ENCODE measurements around the gene SUPT6H.
"Not testable (repeated sequence)": the region's sequence is repeated elsewhere in the genome, so short reads cannot be mapped to it uniquely, and the experiment has no call there.

Gene SUPT6H

DNA sequence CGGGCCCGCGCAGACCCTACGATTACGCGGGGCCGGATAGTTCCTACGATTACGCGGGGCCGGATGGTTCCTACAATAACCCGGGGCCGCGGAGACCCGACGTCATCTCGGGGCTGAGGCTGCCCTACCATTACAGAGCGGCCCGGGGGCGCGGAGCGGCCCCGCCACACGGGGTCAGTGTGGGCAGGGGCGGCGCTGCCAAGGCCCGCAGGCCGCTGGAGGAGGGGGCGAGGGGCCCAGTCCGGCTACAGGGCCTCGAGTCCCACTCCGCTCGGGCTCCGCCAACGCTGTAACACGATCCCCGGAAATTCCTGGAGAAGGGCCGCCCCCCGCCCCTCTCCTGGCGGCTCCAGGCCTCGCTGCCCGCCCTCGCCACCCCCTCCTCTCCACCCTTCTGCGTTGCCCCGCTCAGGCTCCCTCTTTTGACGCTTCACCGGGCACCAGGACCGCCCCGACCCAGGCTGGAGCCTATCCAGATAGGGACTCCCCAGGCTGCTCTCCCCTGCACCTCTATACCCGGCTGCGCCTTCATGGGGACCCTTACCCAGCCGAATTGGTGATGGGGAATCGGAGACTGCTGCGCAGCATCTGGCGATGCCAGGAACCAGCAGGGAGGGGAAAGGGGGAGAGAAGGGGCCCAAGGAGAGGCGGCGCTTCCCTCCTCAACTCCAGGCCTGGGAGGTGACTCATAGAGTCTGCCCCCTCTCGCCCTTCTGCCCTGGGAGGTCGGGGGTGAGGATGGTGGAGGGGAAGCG is 55.8 kb downstream of the SUPT6H start, which contains the start of gene RAB34:
TSS of gene RAB34 (minus strand) at position 291 of the 755 bp plus-strand sequence. CDS start 602 bp downstream, outside the sequence.
- DNase-seq (ENCODE audit: low read depth in 3 of 3, low spot score in 1 of 3) = no peak

DNA sequence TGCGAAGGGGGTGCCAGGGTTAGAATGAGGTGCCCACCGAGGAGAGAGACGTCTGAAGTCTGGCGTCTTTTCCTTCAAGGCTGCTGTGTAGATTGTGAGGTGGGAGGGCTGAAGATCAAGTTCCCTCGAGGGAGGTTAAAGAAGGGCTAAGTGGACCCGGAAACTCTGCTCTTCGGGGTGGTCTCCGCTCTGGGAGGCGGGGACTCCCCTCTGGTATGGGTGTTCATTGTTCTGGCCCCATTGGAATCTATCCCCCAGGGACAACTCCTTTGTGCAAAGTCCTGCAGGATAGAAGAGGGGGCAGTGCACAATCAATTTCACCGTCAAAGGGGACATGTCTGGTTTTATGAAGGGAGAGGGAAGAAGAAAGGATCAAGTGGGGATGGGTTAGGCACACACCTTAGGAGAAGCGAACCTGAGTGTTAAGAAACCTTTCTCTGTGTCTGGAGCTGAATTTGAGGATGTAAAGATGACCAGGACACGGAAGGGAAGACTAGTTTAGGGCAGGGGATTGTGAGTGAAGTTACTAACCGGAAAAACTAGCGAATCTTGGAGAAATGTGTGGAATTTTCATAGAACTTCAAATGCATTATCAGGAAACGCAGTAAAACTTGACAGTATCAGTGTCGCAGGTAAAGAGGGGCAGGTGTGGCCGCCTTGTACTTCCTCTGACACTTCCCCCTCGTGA is 56.5 kb downstream of the SUPT6H start:
- no peak for DNase-seq (ENCODE audit: low read depth in 3 of 3, low spot score in 1 of 3)

- no peak for DNase-seq (ENCODE audit: low read depth in 3 of 3, low spot score in 1 of 3)
These were observed 57.0 kb downstream of the SUPT6H start for GRCh38 chr17:28719021-28719433.

GRCh38 chr17:28720247-28720996 is 58.4 kb downstream of the SUPT6H start:
- DNase-seq (ENCODE audit: low read depth in 3 of 3, low spot score in 1 of 3) = no peak

DNA sequence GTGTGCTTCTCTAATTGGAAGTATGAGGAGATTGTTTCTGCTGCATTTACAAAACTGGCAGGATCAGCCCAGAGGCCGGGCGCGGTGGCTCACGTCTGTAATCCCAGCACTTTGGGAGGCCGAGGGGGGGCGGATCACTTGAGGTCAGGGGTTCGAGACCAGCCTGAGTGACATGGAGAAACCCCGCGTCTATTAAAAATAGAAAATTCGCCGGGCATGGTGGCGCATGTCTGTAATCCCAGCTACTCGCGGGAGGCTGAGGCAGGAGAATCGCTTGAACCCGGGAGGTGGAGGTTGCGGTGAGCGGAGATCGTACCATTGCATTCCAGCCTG is 59.0 kb downstream of the SUPT6H start:
- not testable (repeated sequence) for DNase-seq (ENCODE audit: low read depth in 3 of 3, low spot score in 1 of 3)

DNA sequence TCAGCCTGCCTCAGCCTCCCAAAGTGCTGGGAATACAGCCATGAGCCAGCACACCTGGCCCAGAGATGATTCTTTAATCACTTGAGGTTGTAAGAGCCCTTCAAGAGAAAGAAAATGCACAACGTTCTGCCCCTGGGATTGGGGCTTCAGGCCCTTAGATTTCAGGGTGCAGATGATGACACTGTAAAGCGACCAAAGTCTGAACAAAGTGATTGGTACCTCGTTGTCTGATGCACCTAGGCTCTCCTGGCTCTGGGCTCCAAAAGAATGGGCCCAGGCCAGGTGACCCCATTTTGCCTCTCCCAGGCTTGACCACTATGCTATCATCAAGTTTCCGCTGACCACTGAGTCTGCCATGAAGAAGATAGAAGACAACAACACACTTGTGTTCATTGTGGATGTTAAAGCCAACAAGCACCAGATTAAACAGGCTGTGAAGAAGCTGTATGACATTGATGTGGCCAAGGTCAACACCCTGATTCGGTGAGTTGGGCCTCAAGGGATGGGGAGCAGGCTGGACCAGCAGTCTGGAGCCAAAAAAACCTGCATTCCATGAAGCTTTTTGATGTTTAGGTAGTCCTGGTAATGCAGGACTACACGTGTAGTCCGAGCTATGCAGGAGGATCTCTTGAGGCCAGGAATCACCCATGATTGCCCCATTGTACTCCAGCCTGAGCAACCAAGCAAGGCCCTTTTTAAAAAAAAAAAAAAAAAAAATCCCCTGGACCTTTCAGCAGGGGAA is 60.6 kb downstream of the SUPT6H start:
- no peak for DNase-seq (ENCODE audit: low read depth in 3 of 3, low spot score in 1 of 3)

DNA sequence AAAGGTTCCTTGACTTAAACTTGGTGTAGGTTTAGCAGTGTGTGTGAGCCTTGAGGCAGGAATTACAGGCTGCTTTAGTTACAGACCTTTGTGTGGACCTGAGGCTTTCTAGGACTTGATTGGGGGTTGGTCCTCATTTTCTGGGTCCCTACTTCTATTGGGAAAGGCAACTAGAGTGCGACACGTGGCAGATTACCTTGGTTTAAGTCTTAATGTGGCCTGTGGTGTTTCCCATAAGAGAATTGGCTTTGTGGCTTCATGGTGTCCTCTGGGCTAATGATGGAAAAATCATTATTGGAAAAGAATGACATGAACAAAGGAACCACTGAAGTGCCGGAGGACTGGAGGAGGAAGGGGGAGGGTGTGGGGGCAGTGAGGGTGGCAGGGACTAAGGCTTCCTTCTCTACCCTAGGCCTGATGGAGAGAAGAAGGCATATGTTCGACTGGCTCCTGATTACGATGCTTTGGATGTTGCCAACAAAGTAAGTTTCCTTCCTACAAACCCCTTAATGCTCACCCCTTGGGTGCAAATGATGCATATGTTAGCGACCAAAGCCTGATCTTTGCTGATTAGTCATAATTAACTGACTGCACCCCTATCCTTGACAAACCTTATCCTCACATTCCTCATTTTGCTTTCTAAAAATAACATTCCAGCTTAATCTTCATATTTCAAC is 61.3 kb downstream of the SUPT6H start:
- DNase-seq (ENCODE audit: low read depth in 3 of 3, low spot score in 1 of 3) = no peak

DNA sequence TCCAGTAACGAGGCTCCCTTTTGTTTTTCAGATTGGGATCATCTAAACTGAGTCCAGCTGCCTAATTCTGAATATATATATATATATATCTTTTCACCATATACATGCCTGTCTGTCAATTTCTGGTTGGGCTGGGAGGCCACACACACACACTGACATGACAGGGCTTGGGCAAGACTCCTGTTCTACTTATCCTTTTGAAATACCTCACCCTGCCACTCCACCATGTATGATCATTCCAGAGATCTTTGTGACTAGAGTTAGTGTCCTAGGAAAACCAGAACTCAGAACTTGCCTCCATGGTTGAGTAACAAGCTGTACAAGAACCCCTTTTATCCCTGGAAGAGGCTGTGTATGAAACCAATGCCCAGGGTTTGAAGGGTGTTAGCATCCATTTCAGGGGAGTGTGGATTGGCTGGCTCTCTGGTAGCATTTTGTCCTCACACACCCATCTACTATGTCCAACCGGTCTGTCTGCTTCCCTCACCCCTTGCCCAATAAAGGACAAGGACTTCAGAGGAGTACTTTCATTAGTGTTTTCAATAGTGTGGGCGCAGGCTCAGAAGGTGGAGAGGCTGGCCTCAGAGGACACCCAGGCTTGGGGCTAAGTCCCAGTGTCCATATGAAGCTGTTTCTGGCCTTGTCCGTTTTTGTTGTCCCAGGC is 62.0 kb downstream of the SUPT6H start:
- not testable (repeated sequence) for DNase-seq (ENCODE audit: low read depth in 3 of 3, low spot score in 1 of 3)

- no peak for DNase-seq (ENCODE audit: low read depth in 3 of 3, low spot score in 1 of 3)
These were observed 62.6 kb downstream of the SUPT6H start for GRCh38 chr17:28724500-28725165.

DNA sequence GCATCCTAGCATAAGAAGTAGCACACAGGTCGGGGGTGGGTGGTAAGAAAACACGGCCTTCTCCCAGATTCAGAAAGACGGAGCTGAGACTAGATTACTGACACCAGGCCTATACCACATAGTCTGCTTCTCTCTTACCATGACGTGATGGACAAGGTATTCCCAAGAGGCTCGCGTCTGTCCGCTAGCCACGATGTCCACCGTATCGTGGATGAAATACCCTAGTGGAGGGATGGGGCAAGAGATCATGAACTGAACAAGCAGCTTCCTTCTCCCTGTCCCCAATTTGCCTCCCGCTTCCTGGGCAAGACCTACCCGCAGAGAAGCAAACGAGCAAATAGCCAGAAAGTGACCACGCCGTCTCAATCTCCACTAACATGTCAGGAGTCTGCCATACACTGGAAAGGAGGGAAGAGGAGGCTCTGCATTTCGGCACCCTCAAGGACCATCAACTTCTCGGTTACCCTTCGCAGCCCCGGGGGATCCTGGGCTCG is 63.2 kb downstream of the SUPT6H start:
- no peak for DNase-seq (ENCODE audit: low read depth in 3 of 3, low spot score in 1 of 3)

DNA sequence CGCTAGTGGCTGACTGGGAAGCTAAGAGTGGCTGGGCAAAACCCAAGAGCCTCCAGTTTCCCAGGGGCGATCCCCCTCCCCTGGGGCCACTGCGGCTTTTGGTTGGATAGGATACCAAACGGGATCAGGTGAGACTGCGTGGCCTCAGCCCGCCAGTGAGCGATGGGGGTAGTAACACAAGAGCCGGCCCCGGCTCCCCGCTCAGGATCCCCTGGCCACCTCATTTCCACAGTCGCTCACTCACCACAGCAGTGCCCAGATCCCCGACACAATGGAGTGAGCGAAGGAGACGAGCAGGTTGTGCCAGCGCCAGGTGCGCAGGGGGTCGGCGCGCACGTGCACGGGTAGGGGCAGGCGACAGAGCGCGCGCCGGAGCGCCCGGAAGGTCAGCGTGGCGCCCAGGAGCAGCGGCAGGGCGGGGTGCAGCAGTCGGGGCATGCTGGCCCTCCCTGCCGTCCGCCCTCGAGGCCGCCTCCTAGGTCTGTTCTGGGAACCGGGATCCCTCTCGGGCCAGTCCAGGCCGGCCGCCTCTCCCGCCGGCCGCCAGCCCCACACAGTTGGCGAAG is 63.7 kb downstream of the SUPT6H start:
- peak in 1 of 3 donors; percentile 47 for DNase-seq (ENCODE audit: low read depth in 3 of 3, low spot score in 1 of 3)

- DNase-seq (ENCODE audit: low read depth in 3 of 3, low spot score in 1 of 3) = peak in 1 of 3 donors; percentile 59
These were observed 64.2 kb downstream of the SUPT6H start, which contains the start of gene TLCD1 for GRCh38 chr17:28726226-28726626. TSS of gene TLCD1 (minus strand) at chr17:28726233. CDS start at chr17:28726097, 136 bp downstream.

GRCh38 chr17:28726627-28727491 is 64.9 kb downstream of the SUPT6H start:
- DNase-seq (ENCODE audit: low read depth in 3 of 3, low spot score in 1 of 3) = peak; percentile 74 to 85 (median 82)

GRCh38 chr17:28728364-28729200 is 66.6 kb downstream of the SUPT6H start, which contains the start of gene NEK8:
TSS of gene NEK8 (plus strand) at chr17:28728788. CDS start at chr17:28728814, 26 bp downstream.
- peak; percentile 92 to 98 (median 94) for DNase-seq (ENCODE audit: low read depth in 3 of 3, low spot score in 1 of 3)

- DNase-seq (ENCODE audit: low read depth in 3 of 3, low spot score in 1 of 3) = no peak
These were observed 67.9 kb downstream of the SUPT6H start for GRCh38 chr17:28729950-28730330.

DNA sequence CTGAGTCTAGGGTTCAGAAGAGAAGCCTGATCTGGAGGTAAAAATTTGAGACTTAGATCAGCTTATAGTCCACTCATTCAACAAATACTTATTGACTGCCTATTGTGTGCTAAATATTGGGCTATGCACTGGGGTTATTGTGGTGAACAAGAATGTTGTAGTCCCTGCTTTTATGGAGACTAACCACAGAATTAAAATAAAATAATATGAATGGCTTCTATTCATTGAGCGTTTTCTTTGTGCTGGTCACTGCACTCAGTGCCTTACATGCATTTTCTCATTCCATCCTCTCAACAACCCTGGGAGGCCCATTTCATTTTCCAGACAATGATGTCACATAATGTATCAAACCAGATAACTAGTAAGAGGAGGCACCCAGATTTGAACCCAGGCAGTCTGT is 71.3 kb downstream of the SUPT6H start:
- no peak for DNase-seq (ENCODE audit: low read depth in 3 of 3, low spot score in 1 of 3)

DNA sequence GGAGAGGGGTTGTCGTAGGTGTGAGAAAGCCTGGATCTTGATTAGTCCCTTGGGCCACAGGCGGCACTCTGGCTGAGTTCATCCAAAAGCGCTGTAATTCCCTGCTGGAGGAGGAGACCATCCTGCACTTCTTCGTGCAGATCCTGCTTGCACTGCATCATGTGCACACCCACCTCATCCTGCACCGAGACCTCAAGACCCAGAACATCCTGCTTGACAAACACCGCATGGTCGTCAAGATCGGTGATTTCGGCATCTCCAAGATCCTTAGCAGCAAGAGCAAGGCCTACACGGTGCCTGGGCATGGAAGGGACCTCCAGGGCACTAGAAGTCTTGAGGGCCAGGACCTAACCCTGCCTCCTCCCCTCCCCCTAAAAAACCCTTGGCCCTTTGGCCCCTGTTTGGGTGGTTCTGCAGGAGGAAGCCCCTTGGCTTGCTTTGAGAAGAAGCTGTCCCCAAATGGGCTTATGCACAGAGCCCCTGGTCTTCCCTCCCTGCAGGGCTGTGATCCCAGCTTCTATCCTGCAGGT is 72.8 kb downstream of the SUPT6H start:
- DNase-seq (ENCODE audit: low read depth in 3 of 3, low spot score in 1 of 3) = no peak
